GM18520 (cell line): ENCODE measurements around the gene RNGTT.
"Not testable (repeated sequence)": the region's sequence is repeated elsewhere in the genome, so short reads cannot be mapped to it uniquely, and the experiment has no call there.

ENCODE experiments used
- ATAC-seq: cut with Tn5 transposase; IDR thresholded peaks from one replicate; pipeline ENCODE4 v1.9.1; 2021; ENCODE audit not compliant: unreplicated experiment

Gene RNGTT

GRCh38 chr6:88914895-88915598 lies 48.4 kb downstream of the RNGTT start:
- ATAC-seq = no peak

DNA sequence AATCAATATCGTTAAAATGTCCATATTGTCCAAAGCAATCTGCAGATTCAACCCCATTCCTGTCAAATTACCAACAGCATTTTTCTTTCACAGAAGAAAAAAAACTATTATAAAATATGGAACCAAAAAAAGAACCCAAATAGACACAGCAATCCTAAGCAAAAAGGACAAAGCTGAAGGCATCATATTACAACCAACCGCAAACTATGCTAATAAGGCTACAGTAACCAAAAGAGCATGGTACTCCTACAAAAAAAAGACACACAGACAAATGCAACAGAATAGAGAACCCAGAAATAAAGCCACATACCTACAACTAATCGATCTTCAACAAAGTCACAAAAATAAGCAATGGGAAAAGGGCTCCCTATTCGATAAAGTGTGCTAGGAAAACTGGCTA lies 49.2 kb downstream of the RNGTT start:
- ATAC-seq = no peak

DNA sequence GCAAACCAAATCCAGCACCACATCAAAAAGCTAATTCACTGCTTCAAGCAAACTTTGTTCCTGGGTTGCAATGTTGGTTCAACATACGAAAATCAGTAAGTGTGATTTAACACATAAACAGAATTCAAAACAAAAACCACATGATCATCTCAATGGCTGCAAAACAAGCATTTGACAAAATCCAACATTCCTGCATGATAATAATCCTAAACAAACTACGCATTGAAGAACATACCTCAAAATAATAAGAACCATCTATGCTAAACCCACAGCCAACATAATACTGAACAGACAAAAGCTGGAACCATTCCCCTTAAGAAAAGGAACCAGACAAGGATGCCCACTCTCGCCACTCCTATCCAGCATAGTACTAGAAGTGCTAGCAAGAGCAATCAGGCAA lies 49.9 kb downstream of the RNGTT start:
- no peak for ATAC-seq

GRCh38 chr6:88910922-88911778 lies 52.3 kb downstream of the RNGTT start:
- no peak for ATAC-seq

GRCh38 chr6:88908598-88909548 lies 54.5 kb downstream of the RNGTT start:
- no peak for ATAC-seq

DNA sequence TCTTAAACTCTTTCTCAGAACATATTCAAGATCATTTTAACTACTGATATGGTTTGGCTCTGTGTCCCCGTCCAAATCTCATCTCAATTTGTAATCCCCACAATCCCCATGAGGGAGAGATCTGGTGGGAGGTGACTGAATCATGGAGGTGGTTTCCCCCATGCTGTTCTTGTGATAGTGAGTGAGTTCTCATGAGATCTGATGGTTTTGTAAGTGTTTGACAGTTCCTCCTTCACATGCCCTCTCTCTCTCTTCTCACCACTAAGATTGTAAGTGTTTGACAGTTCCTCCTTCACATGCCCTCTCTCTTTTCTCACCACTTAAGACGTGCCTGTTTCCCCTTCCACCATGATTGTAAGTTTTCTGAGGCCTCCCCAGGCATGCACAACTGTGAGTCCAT lies 56.3 kb downstream of the RNGTT start:
- ATAC-seq = not testable (repeated sequence)

- no peak for ATAC-seq
Observed at GRCh38 chr6:88899569-88900316, 63.7 kb downstream of the RNGTT start.

GRCh38 chr6:88895911-88896310 lies 67.5 kb downstream of the RNGTT start:
- ATAC-seq = no peak

GRCh38 chr6:88890860-88891845 lies 72.3 kb downstream of the RNGTT start:
- ATAC-seq = no peak

DNA sequence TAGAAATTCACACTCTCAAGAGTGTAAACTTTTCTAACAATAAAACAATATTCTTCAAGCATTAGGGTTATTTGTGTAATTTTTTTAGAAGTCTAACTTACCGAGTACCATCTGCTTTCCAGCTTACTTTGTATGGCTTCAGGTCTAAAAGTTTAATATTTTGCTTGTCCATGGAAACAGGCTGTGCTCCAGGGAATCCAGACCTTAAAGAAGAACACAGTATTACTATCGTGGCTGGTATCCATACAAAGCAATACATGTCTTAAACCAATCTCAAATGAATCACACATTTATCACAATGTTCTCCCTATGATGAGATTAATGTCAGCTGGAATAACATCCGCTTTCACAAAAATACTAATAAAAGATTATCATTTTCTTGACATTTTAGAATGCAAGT lies 73.0 kb downstream of the RNGTT start:
- no peak for ATAC-seq

- no peak for ATAC-seq
Observed at GRCh38 chr6:88884361-88884760, 79.1 kb downstream of the RNGTT start.

GRCh38 chr6:88882536-88882935 lies 80.9 kb downstream of the RNGTT start:
- no peak for ATAC-seq

- no peak for ATAC-seq
Observed at GRCh38 chr6:88881451-88881850, 82.0 kb downstream of the RNGTT start.

GRCh38 chr6:88880021-88880420 lies 83.4 kb downstream of the RNGTT start:
- ATAC-seq = no peak

DNA sequence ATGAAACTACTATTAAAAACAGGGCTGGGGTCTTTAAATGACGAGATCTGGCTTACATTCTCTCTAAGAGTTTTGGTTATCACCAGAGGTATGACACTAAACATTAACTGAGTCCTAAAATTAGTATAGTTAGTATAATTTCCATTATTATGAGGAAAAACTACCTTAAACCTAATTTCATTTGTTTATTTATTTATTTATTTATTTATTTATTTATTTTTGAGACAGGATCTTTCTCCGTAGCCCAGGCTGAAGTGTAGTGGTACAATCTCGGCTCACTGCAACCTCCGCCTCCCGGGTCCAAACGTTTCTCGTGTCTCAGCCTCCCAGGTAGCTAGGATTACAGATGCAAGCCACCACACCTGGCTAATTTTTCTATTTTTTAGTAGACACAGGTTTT lies 85.5 kb downstream of the RNGTT start:
- no peak for ATAC-seq

GRCh38 chr6:88872962-88873361 lies 90.5 kb downstream of the RNGTT start:
- no peak for ATAC-seq

DNA sequence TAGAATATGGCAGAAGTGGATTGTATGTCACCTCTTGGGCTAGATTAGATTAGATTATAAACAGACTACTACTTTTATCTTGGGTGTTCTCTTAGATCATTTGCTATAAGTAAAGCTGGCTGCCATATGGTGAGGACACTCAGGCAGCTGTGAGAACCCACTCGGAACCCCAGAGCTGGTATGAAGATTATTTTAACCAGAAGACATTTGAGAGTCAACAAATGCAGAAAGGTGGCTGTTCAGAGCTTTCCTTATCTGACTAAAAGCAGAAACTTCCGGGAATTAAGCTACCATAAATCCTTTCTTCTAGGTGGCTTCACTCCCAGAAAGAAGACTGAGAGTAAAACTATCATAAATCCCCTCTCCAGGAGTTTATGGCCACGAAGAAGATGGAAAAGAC lies 91.9 kb downstream of the RNGTT start:
- ATAC-seq = no peak

GRCh38 chr6:88870717-88871330 lies 92.6 kb downstream of the RNGTT start:
- ATAC-seq = no peak
